Peyer's patch (tissue), 4 donors: ENCODE measurements around the gene RRP15. TPM values are rescaled to one million over a fixed set of nuclear protein-coding genes. Genes with fewer than 3 reads are reported as not detected.

Experiments used
- DNase-seq, 3 donors: peaks; one replicate each; pipeline ENCODE4 v3.0.0-alpha.2; 2017 to 2019
- H3K27ac ChIP-seq, 4 donors: fragments of 200-600 bp; sonication (generic); one replicate each; pipeline ENCODE4 v1.5.1; 2016 to 2019
- H3K27me3 ChIP-seq, 2 donors: fragments of 200-600 bp; sonication (generic); one replicate each; pipeline ENCODE4 v1.5.1; 2019
- H3K36me3 ChIP-seq, 3 donors: fragments of 200-600 bp; sonication (generic); one replicate each; pipeline ENCODE4 v1.5.1; 2016 to 2019
- H3K4me1 ChIP-seq, 4 donors: fragments of 200-600 bp; sonication (generic); one replicate each; pipeline ENCODE4 v1.5.1; 2016 to 2019
- H3K4me3 ChIP-seq, 4 donors: fragments of 200-600 bp; sonication (generic); 1 replicate in 3 of 4; 2 replicates in 1 of 4; pipeline ENCODE4 v1.5.1; 2016 to 2019; ENCODE audit warnings: mild to moderate bottlenecking in 1 of 4
- H3K9me3 ChIP-seq, 4 donors: fragments of 200-600 bp; sonication (generic); one replicate each; pipeline ENCODE4 v1.5.1; 2016 to 2019; ENCODE audit warnings: mild to moderate bottlenecking in 1 of 4
- CTCF ChIP-seq, 6 experiments: fragments of 450-650 bp in 4 of 6; fragments of 200-600 bp in 2 of 6; sonication (generic) in 1 of 6; IDR thresholded peaks; one replicate each; pipeline ENCODE4 v1.5.1; 2017 to 2019; ENCODE audit warnings: antibody characterized with exemption in 6 of 6, mild to moderate bottlenecking in 3 of 6, moderate library complexity in 1 of 6
- POLR2A ChIP-seq, 2 donors: fragments of 450-650 bp; IDR thresholded peaks; one replicate each; pipeline ENCODE4 v1.5.1; 2017; ENCODE audit warnings: antibody characterized with exemption in 2 of 2, mild to moderate bottlenecking in 2 of 2, moderate library complexity in 2 of 2
- small RNA-seq, 2 donors: library from RNA; depleted of rRNA; stranded (forward); fragments of <200 nt; gene quantifications; one replicate each; pipeline ENCODE3, GENCODE V24; 2016
- total RNA-seq, 4 donors: library from RNA; depleted of rRNA; stranded (reverse); fragments of >200 nt; gene quantifications; one replicate each; pipeline ENCODE4 v1.1.0, GENCODE V29; 2016

The RRP15 gene
- total RNA-seq, 4 donors from 2014 or later, result 2.1 to 8.3 (median 2.5) TPM

GRCh38 chr1:218384581-218384993 is 99.5 kb downstream of the RRP15 start:
- no peaks in the 10 kb centered on the region for H3K36me3 ChIP-seq
- DNase-seq, result no peak
- no peak for TF ChIP-seq POLR2A (IDR thresholded peaks at IDR 0.05)
- no peak for TF ChIP-seq CTCF (IDR thresholded peaks at IDR 0.05)
- H3K4me3 ChIP-seq, result no peak overlapping the region
- no peaks in the 10 kb centered on the region for H3K27me3 ChIP-seq
- H3K9me3 ChIP-seq, result no peaks in the 10 kb centered on the region
- H3K4me1 ChIP-seq, result no peaks in the 10 kb centered on the region
- H3K27ac ChIP-seq, result no peak overlapping the region

Small RNA genes lying within 50 kb of the gene (small RNA-seq; reads per million reads assigned to genes)
- 0 reads per million in 2 donors for gene AC096638.1

Other genes starting within 250 kb of the RRP15 start
- 1 to 10 TPM in 1 of 4 donors, under 1 TPM in 2, not detected in 1; 0.28 to 1.7 (median 0.54) TPM for gene TGFB2, start 60.0 kb downstream of the RRP15 start, total RNA-seq